Body of pancreas (tissue), 4 donors: ENCODE data around the gene GSS. TPM values are rescaled to one million over a fixed set of nuclear protein-coding genes. Genes with fewer than 3 reads are reported as not detected.

Experiments
- ATAC-seq: fragments of 150-250 bp; one replicate; pipeline ENCODE4 v1.9.1; 2016
- DNase-seq, 4 donors: peaks; one replicate each; pipeline ENCODE4 v3.0.0-alpha.2; 2019
- H3K27ac ChIP-seq, 4 donors: fragments of 200-600 bp; sonication (generic); 1 replicate in 3 of 4; 2 replicates in 1 of 4; pipeline versions ENCODE4 v1.5.1 to v1.6.1; 2016 to 2019; ENCODE audit warnings: mild to moderate bottlenecking in 1 of 4, mixed read lengths in 1 of 4, moderate library complexity in 1 of 4
- H3K27me3 ChIP-seq, 2 donors: fragments of 200-600 bp; sonication (generic); one replicate each; pipeline ENCODE4 v1.6.0; 2016; ENCODE audit warnings: mild to moderate bottlenecking in 1 of 2
- H3K36me3 ChIP-seq, 2 donors: fragments of 200-600 bp; sonication (generic); replicated peaks in 1 of 2; 2 replicates each; pipeline ENCODE4 v1.5.1; 2016; ENCODE audit warnings: low read depth in 2 of 2; ENCODE audit not compliant: insufficient read depth in 1 of 2
- H3K4me1 ChIP-seq: fragments of 200-600 bp; sonication (generic); one replicate; pipeline ENCODE4 v1.6.0; 2016
- H3K4me3 ChIP-seq, 2 donors: fragments of 200-600 bp; sonication (generic); 1 replicate in 1 of 2; 2 replicates in 1 of 2; pipeline ENCODE4 v1.5.1; 2016 to 2019
- H3K9me3 ChIP-seq, 3 donors: fragments of 200-600 bp; sonication (generic); 1 replicate in 2 of 3; 2 replicates in 1 of 3; pipeline ENCODE4 v1.5.1; 2016
- CTCF ChIP-seq, 7 experiments: fragments of 450-650 bp in 4 of 7; fragments of 200-600 bp in 3 of 7; sonication (generic) in 3 of 7; IDR thresholded peaks; one replicate each; pipeline ENCODE4 v1.5.1; 2016 to 2019; ENCODE audit warnings: antibody characterized with exemption in 7 of 7
- POLR2A ChIP-seq, 3 donors: fragments of 450-650 bp; IDR thresholded peaks; one replicate each; pipeline ENCODE4 v1.6.1; 2016; ENCODE audit warnings: antibody characterized with exemption in 3 of 3, mild to moderate bottlenecking in 2 of 3
- WGBS, 2 donors: methylation state at CpG; one replicate each; pipeline ENCODE4 v1.1.5; 2017; 5-methylcytosine and 5-hydroxymethylcytosine counted together
- intact Hi-C: fragments of 100-400 bp; cut with DNase I; formaldehyde crosslinking; loops from one replicate; pipeline ENCODE4 v1.15.1; 2023
- total RNA-seq, 2 donors: library from RNA; depleted of rRNA; stranded (reverse); fragments of >200 nt; gene quantifications; one replicate each; pipeline ENCODE4 v1.1.0, GENCODE V29; 2016

GSS gene
- total RNA-seq, 2 donors from 2014 or later = 24.6 to 33.0 TPM

- intact Hi-C loops = no loop called here
- ATAC-seq (no peak), DNase-seq (no peak)
- TF ChIP-seq POLR2A (IDR thresholded peaks at IDR 0.05) (no peak), CTCF (IDR thresholded peaks at IDR 0.05) (no peak)
- Histone ChIP-seq H3K27me3 (no peaks in the 10 kb centered on the region), H3K4me1 (no peaks in the 10 kb centered on the region), H3K36me3 (peaks cover 26 to 64% of the 10 kb centered on the region in 2 donors), H3K4me3 (no peak overlapping the region), H3K9me3 (no peaks in the 10 kb centered on the region), H3K27ac (no peak overlapping the region)
- WGBS, 2 donors = 84 to 85% methylated on average over 3 to 9 of the region's 10 CpGs
These were observed 47.0 kb upstream of the GSS start for GRCh38 chr20:35002426-35003210.

GRCh38 chr20:35001596-35002362, 46.2 kb upstream of the GSS start:
- Histone ChIP-seq H3K27ac (no peak overlapping the region), H3K27me3 (no peaks in the 10 kb centered on the region), H3K36me3 (peaks cover 26 to 59% of the 10 kb centered on the region in 2 donors), H3K4me3 (no peak overlapping the region), H3K9me3 (no peaks in the 10 kb centered on the region), H3K4me1 (no peaks in the 10 kb centered on the region)
- ATAC-seq = no peak
- TF ChIP-seq POLR2A (IDR thresholded peaks at IDR 0.05) = no peak
- no peak for TF ChIP-seq CTCF (IDR thresholded peaks at IDR 0.05)
- 88 to 93% methylated on average over 14 to 15 of the region's 15 CpGs for WGBS, 2 donors
- DNase-seq = no peak
- intact Hi-C loops = no loop called here

GRCh38 chr20:35000922-35001595, 45.5 kb upstream of the GSS start:
- no peaks in the 10 kb centered on the region for H3K9me3 ChIP-seq
- TF ChIP-seq POLR2A (IDR thresholded peaks at IDR 0.05) (no peak), CTCF (IDR thresholded peaks at IDR 0.05) (no peak)
- peaks cover 26 to 58% of the 10 kb centered on the region in 2 donors for H3K36me3 ChIP-seq
- ATAC-seq (no peak), DNase-seq (no peak)
- no peak overlapping the region for H3K4me3 ChIP-seq
- no peaks in the 10 kb centered on the region for H3K4me1 ChIP-seq
- WGBS, 2 donors = 89 to 97% methylated on average over 24 to 28 of the region's 28 CpGs
- no peaks in the 10 kb centered on the region for H3K27me3 ChIP-seq
- no peak overlapping the region for H3K27ac ChIP-seq
- intact Hi-C loops = no loop called here

- no peak overlapping the region for H3K4me3 ChIP-seq
- no peaks in the 10 kb centered on the region for H3K9me3 ChIP-seq
- TF ChIP-seq CTCF (IDR thresholded peaks at IDR 0.05) = no peak
- TF ChIP-seq POLR2A (IDR thresholded peaks at IDR 0.05) = no peak
- intact Hi-C loops = no loop called here
- no peak overlapping the region for H3K27ac ChIP-seq
- peaks cover 26 to 54% of the 10 kb centered on the region in 2 donors for H3K36me3 ChIP-seq
- 92% methylated on average over 15 to 28 of the region's 28 CpGs for WGBS, 2 donors
- DNase-seq = no peak
- ATAC-seq = no peak
- H3K4me1 ChIP-seq = no peaks in the 10 kb centered on the region
- no peaks in the 10 kb centered on the region for H3K27me3 ChIP-seq
These were observed 44.8 kb upstream of the GSS start for GRCh38 chr20:35000311-35000921.
